ENCODE results near the gene CACNA1A.

Gene CACNA1A

GRCh38 chr19:13401388-13401787 lies 104.9 kb downstream of the CACNA1A start:
- TF ChIP-seq ZFX (IDR thresholded peaks at IDR 0.05) (no peak), CTCF (conservative IDR thresholded peaks at IDR 0.05) (no peak)

GRCh38 chr19:13400296-13400695 lies 106.0 kb downstream of the CACNA1A start:
- TF ChIP-seq CTCF (conservative IDR thresholded peaks at IDR 0.05) (no peak), ZFX (IDR thresholded peaks at IDR 0.05) (no peak)
- H3K27ac ChIP-seq = no peak overlapping the region

More at GRCh38 chr19:13401388-13401787, 104.9 kb downstream of the CACNA1A start:
- no peak overlapping the region for H3K27ac ChIP-seq

GRCh38 chr19:13399746-13400145 lies 106.5 kb downstream of the CACNA1A start:
- TF ChIP-seq CTCF (conservative IDR thresholded peaks at IDR 0.05) = no peak
- TF ChIP-seq ZFX (IDR thresholded peaks at IDR 0.05) = no peak
- H3K27ac ChIP-seq = no peak overlapping the region

GRCh38 chr19:13398780-13399726 lies 107.2 kb downstream of the CACNA1A start:
- H3K27ac ChIP-seq = no peak overlapping the region
- no peak for TF ChIP-seq ZFX (IDR thresholded peaks at IDR 0.05)
- no peak for TF ChIP-seq CTCF (conservative IDR thresholded peaks at IDR 0.05)

- no peak overlapping the region for H3K27ac ChIP-seq
- no peak for TF ChIP-seq ZFX (IDR thresholded peaks at IDR 0.05)
- no peak for TF ChIP-seq CTCF (conservative IDR thresholded peaks at IDR 0.05)
These were observed 108.1 kb downstream of the CACNA1A start for GRCh38 chr19:13398182-13398581.

GRCh38 chr19:13396250-13397080 lies 109.8 kb downstream of the CACNA1A start:
- no peak overlapping the region for H3K27ac ChIP-seq
- TF ChIP-seq CTCF (conservative IDR thresholded peaks at IDR 0.05) (no peak), ZFX (IDR thresholded peaks at IDR 0.05) (no peak)

GRCh38 chr19:13382633-13382938 lies 123.7 kb downstream of the CACNA1A start:
- H3K27ac ChIP-seq = no peak overlapping the region
- no peak for TF ChIP-seq CTCF (conservative IDR thresholded peaks at IDR 0.05)
- TF ChIP-seq ZFX (IDR thresholded peaks at IDR 0.05) = no peak

All from C4-2B (cell line).